Measurements from ENCODE around the gene SUZ12. TPM values are rescaled to one million over a fixed set of nuclear protein-coding genes. Genes with fewer than 3 reads are reported as not detected.
"Not testable (repeated sequence)": the region's sequence is repeated elsewhere in the genome, so short reads cannot be mapped to it uniquely, and the experiment has no call there.

Gene SUZ12
- total RNA-seq, 1 donor from 2014 or later, result 19.0 TPM

GRCh38 chr17:32033812-32034211 lies 97.0 kb downstream of the SUZ12 start:
- DNase-seq (ENCODE audit: extremely low read depth, low read depth, low spot score), result not testable (repeated sequence)

GRCh38 chr17:32040246-32040645 lies 103.4 kb downstream of the SUZ12 start:
- not testable (repeated sequence) for DNase-seq (ENCODE audit: extremely low read depth, low read depth, low spot score)

- not testable (repeated sequence) for DNase-seq (ENCODE audit: extremely low read depth, low read depth, low spot score)
Observed at GRCh38 chr17:32041306-32041875, 104.6 kb downstream of the SUZ12 start.

- DNase-seq (ENCODE audit: extremely low read depth, low read depth, low spot score), result not testable (repeated sequence)
Observed at GRCh38 chr17:32042266-32042665, 105.5 kb downstream of the SUZ12 start.

- not testable (repeated sequence) for DNase-seq (ENCODE audit: extremely low read depth, low read depth, low spot score)
Observed at GRCh38 chr17:32045611-32046010, 108.8 kb downstream of the SUZ12 start.

GRCh38 chr17:32047663-32048062 lies 110.9 kb downstream of the SUZ12 start:
- not testable (repeated sequence) for DNase-seq (ENCODE audit: extremely low read depth, low read depth, low spot score)

Other genes starting within 250 kb of the SUZ12 start
- 58.1 and 62.2 TPM in 2 replicates for gene COPRS, start 77.8 kb upstream of the SUZ12 start, total RNA-seq
- gene UTP6, start 35.3 kb upstream of the SUZ12 start, total RNA-seq, result 32.3 and 34.4 TPM in 2 replicates
- 10.2 and 25.2 TPM in 2 replicates for gene LRRC37B, start 70.4 kb downstream of the SUZ12 start, total RNA-seq
- 19.9 and 27.0 TPM in 2 replicates for gene RHOT1, start 205.5 kb downstream of the SUZ12 start, total RNA-seq

Data from glomerular endothelial cell (primary cell).